HFF-Myc (cell line): ENCODE results near the gene SP9.
A peak's percentile ranks its signal among the peaks of the same experiment; 100 is the strongest.

ENCODE experiments used
- DNase-seq: peaks from one replicate; pipeline ENCODE4 v3.0.0-alpha.2; 2011; ENCODE audit warnings: low read depth; ENCODE audit errors: extremely low read depth
- H3K4me3 ChIP-seq: replicated peaks from 2 replicates; pipeline ENCODE4 v1.5.1; 2011; ENCODE audit warnings: low read depth, mild to moderate bottlenecking, control low read depth, low read length
- CTCF ChIP-seq: IDR thresholded peaks from 2 replicates; pipeline ENCODE4 v1.5.1; 2012; ENCODE audit warnings: mild to moderate bottlenecking, low read depth, low read length, control low read depth; ENCODE audit errors: missing control alignments

SP9 gene

GRCh38 chr2:174342686-174343342 lies 8.1 kb downstream of the SP9 start:
- peak overlapping the region; percentile 35 for H3K4me3 ChIP-seq
- TF ChIP-seq CTCF, result no peak
- no peak for DNase-seq

- no peak for TF ChIP-seq CTCF
- no peak for DNase-seq
- H3K4me3 ChIP-seq, result no peak overlapping the region
These were observed 8.5 kb downstream of the SP9 start for GRCh38 chr2:174343343-174343622.

GRCh38 chr2:174343623-174344455 lies 9.1 kb downstream of the SP9 start:
- no peak overlapping the region for H3K4me3 ChIP-seq
- no peak for DNase-seq
- TF ChIP-seq CTCF, result no peak

GRCh38 chr2:174344716-174345461 lies 10.1 kb downstream of the SP9 start:
- DNase-seq, result peak; percentile 31
- no peak overlapping the region for H3K4me3 ChIP-seq
- TF ChIP-seq CTCF, result peak; percentile 22

GRCh38 chr2:174350018-174350417 lies 15.3 kb downstream of the SP9 start:
- no peak for DNase-seq
- peak; percentile 29 for TF ChIP-seq CTCF
- no peak overlapping the region for H3K4me3 ChIP-seq

- H3K4me3 ChIP-seq, result no peak overlapping the region
- DNase-seq, result no peak
- no peak for TF ChIP-seq CTCF
These were observed 15.9 kb downstream of the SP9 start for GRCh38 chr2:174350593-174351181.
